ENCODE measurements around the gene SDK1. TPM values are rescaled to one million over a fixed set of nuclear protein-coding genes. Genes with fewer than 3 reads are reported as not detected.

The SDK1 gene
- polyA plus RNA-seq, 2 of the 4 experiments (the other 2 are of a cell fraction) = 0.12 to 0.28 TPM

DNA sequence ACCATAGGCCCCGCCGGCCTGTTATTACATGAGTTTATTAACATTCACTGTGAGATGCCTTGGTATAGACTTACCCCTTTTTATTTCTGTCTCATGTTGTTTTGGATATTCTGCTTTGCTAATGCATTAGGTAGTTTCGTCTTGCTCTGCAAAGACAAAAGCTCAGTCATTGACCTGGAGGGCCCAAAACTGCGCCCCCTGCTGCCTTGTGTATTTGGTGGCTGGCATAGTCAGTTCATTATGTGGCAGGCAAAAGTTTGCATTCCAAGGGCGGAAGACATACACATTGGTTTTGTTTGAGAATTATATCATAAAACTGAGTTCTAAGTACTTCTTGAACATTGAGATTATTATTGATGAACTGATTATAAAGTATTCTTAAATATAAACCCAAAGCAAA lies 372.5 kb downstream of the SDK1 start:
- H3K4me1 ChIP-seq = no peaks in the 10 kb centered on the region

DNA sequence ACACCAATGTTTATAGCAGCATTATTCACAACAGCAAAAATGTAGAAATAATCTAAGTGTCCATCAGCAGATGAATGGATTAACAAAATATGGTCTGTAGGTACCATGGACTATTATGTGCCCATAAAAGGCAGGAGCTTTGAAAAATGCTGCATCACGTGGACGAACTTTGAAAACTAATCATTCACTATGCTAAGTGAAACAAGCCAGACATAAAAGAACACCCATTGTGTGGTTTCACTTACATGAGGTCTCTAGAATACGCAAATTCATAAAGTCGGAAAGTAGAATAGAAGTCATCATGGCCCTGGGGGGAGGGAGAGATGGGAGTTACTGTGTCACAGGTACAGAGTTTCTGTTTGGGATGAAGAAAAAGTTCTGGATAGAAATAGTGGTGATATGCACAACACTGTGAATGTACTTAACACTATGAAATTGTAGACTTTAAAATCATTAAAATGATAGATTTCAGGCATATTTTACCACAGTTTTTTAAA lies 377.3 kb downstream of the SDK1 start:
- FAIRE-seq = no peak
- no peak overlapping the region for H3K4me3 ChIP-seq
- 56% methylated on average over 4 of the region's 4 CpGs for WGBS (ENCODE audit: missing lambda C conversion rate)
- no peaks in the 10 kb centered on the region for H3K9me3 ChIP-seq
- no peak for DNase-seq (ENCODE audit: low read depth in 1 of 2, low spot score in 1 of 2)
- TF ChIP-seq, protein P1, sequence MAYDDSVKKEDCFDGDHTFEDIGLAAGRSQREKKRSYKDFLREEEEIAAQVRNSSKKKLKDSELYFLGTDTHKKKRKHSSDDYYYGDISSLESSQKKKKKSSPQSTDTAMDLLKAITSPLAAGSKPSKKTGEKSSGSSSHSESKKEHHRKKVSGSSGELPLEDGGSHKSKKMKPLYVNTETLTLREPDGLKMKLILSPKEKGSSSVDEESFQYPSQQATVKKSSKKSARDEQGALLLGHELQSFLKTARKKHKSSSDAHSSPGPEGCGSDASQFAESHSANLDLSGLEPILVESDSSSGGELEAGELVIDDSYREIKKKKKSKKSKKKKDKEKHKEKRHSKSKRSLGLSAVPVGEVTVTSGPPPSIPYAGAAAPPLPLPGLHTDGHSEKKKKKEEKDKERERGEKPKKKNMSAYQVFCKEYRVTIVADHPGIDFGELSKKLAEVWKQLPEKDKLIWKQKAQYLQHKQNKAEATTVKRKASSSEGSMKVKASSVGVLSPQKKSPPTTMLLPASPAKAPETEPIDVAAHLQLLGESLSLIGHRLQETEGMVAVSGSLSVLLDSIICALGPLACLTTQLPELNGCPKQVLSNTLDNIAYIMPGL (CRISPR knock-in tag; IDR thresholded peaks at IDR 0.05; ENCODE audit: borderline replicate concordance) = no peak
- no peak for TF ChIP-seq CEBPB (IDR thresholded peaks at IDR 0.05)
- no peak for TF ChIP-seq KDM1A (IDR thresholded peaks at IDR 0.05; ENCODE audit: low read depth)
- no peak for TF ChIP-seq EHMT2 (IDR thresholded peaks at IDR 0.05; ENCODE audit: low read depth)
- TF ChIP-seq FOSL2 (IDR thresholded peaks at IDR 0.05) = no peak
- TF ChIP-seq FOSL2 (CRISPR knock-in tag; IDR thresholded peaks at IDR 0.05) = no peak
- TF ChIP-seq, protein P2, sequence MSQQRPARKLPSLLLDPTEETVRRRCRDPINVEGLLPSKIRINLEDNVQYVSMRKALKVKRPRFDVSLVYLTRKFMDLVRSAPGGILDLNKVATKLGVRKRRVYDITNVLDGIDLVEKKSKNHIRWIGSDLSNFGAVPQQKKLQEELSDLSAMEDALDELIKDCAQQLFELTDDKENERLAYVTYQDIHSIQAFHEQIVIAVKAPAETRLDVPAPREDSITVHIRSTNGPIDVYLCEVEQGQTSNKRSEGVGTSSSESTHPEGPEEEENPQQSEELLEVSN (IDR thresholded peaks at IDR 0.05; ENCODE audit: borderline replicate concordance, low read depth) = no peak
- TF ChIP-seq JUNB (IDR thresholded peaks at IDR 0.05) = no peak
- no peak for TF ChIP-seq MAZ (IDR thresholded peaks at IDR 0.05; ENCODE audit: borderline replicate concordance, low read depth, low read length)
- TF ChIP-seq POLR2AphosphoS2 (conservative IDR thresholded peaks at IDR 0.05; ENCODE audit: low read length) = no peak
- TF ChIP-seq ZSCAN20 (CRISPR knock-in tag; IDR thresholded peaks at IDR 0.05) = no peak
- TF ChIP-seq TFCP2L1 (CRISPR knock-in tag; IDR thresholded peaks at IDR 0.05) = no peak
- H3K4me1 ChIP-seq = no peaks in the 10 kb centered on the region
- ChIA-PET POLR2A (no interaction called here), CTCF (interaction anchor here (0.9 kb wide), 1 partner anchor 10 kb away, joined by 3 read pairs; no protein-coding TSS in a partner anchor)
- no peak for ATAC-seq
- H3K27ac ChIP-seq = no peak overlapping the region
- no peak overlapping the region for H3K4me2 ChIP-seq

More for the DNA sequence above, 372.5 kb downstream of the SDK1 start:
- H3K9me3 ChIP-seq = no peaks in the 10 kb centered on the region
- H3K27ac ChIP-seq = no peak overlapping the region
- POLR2A ChIA-PET = no interaction called here
- no peak for FAIRE-seq
- no peak overlapping the region for H3K4me3 ChIP-seq
- ATAC-seq = no peak
- CTCF ChIA-PET = interaction anchor here (0.7 to 2.3 kb wide), 4 partner anchors 9 to 808 kb away, joined by 3 to 9 read pairs (median 3); no protein-coding TSS in a partner anchor
- no peak overlapping the region for H3K4me2 ChIP-seq
- peak; percentile 19 to 35; a peak in 1 of 5 replicates for TF ChIP-seq RAD21 (conservative IDR thresholded peaks at IDR 0.05 in 1 of 2, IDR thresholded peaks at IDR 0.05 in 1 of 2)
- no peak for TF ChIP-seq CBX8 (IDR thresholded peaks at IDR 0.05)
- TF ChIP-seq SMC3 (IDR thresholded peaks at IDR 0.05) = peak; percentile 36; the same call in 2 of the 3 replicates
- TF ChIP-seq, protein P3, sequence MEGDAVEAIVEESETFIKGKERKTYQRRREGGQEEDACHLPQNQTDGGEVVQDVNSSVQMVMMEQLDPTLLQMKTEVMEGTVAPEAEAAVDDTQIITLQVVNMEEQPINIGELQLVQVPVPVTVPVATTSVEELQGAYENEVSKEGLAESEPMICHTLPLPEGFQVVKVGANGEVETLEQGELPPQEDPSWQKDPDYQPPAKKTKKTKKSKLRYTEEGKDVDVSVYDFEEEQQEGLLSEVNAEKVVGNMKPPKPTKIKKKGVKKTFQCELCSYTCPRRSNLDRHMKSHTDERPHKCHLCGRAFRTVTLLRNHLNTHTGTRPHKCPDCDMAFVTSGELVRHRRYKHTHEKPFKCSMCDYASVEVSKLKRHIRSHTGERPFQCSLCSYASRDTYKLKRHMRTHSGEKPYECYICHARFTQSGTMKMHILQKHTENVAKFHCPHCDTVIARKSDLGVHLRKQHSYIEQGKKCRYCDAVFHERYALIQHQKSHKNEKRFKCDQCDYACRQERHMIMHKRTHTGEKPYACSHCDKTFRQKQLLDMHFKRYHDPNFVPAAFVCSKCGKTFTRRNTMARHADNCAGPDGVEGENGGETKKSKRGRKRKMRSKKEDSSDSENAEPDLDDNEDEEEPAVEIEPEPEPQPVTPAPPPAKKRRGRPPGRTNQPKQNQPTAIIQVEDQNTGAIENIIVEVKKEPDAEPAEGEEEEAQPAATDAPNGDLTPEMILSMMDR (IDR thresholded peaks at IDR 0.05) = peak; percentile 33; the same call in 1 of the 3 replicates
- DNase-seq (ENCODE audit: low read depth in 1 of 2, low spot score in 1 of 2) = peak in 1 of 2 experiments; percentile 19
- WGBS (ENCODE audit: missing lambda C conversion rate) = 42% methylated on average over 5 of the region's 5 CpGs

DNA sequence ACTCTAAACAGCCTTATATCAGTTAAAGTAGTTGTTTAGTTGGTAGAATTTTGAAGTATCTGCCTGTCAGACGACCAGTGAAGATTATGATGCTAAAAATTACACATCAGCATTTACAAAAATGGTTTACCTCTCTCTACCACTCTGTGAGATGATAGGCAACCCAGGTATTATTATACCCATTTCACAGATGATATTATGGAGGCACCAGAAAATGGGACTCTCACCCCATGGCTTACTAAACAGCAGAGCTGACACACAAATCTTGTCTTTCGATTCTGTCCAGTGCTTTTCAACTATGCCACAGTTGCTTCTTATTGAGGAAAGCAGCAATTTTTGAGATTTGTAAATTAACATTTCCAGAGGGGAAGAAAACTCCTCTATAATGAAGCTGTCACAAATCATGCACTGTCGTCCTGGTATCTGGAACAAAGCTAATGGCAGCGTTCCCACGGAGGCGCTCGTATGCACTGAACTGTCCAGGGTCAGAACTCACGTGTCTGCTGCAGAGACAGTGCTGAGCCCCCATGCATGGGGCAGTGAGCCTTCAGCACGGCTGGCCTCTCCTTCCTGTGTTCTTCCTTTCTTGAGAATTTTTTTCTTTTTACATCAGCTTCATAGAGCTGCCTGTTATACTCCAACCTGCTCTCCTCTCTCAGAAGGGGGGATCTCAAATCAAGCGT lies 381.1 kb downstream of the SDK1 start:
- TF ChIP-seq EHF (CRISPR knock-in tag; IDR thresholded peaks at IDR 0.05) = no peak
- Histone ChIP-seq H3K4me2 (no peak overlapping the region), H3K27ac (no peak overlapping the region), H3K9me3 (no peaks in the 10 kb centered on the region), H3K4me1 (no peaks in the 10 kb centered on the region), H3K4me3 (no peak overlapping the region)
- 51% methylated on average over 10 of the region's 10 CpGs for WGBS (ENCODE audit: missing lambda C conversion rate)
- FAIRE-seq (no peak), ATAC-seq (no peak), DNase-seq (ENCODE audit: low read depth in 1 of 2, low spot score in 1 of 2) (no peak)
- ChIA-PET POLR2A (no interaction called here), CTCF (interaction anchor here (1.1 kb wide), 1 partner anchor 8 kb away, joined by 3 read pairs; no protein-coding TSS in a partner anchor)

Measured in A549 (cell line).